ENCODE results near the gene JAZF1. TPM values are rescaled to one million over a fixed set of nuclear protein-coding genes. Genes with fewer than 3 reads are reported as not detected.
"Not testable (repeated sequence)": the region's sequence is repeated elsewhere in the genome, so short reads cannot be mapped to it uniquely, and the experiment has no call there.

The JAZF1 gene
- total and polyA plus RNA-seq, 4 donors: 5.2 to 16.5 (median 10.7) TPM

GRCh38 chr7:28017372-28017771 lies 163.2 kb downstream of the JAZF1 start:
- Histone ChIP-seq H3K27ac (ENCODE audit: low read depth in 1 of 2, low read length in 1 of 2) (no peak overlapping the region), H3K4me3 (no peak overlapping the region), H3K9ac (ENCODE audit: insufficient read depth in 1 of 2, low read length in 2 of 2) (no peak overlapping the region), H3K27me3 (ENCODE audit: control insufficient read depth in 3 of 3, insufficient read depth in 3 of 3, low read length in 2 of 3) (no peaks in the 10 kb centered on the region), H3K9me3 (ENCODE audit: control insufficient read depth in 4 of 4, insufficient read depth in 3 of 4, low read length in 3 of 4) (peaks cover 0 to 3% (median 0%) of the 10 kb centered on the region in 4 donors), H3K36me3 (ENCODE audit: control insufficient read depth in 4 of 4, insufficient read depth in 4 of 4, low read length in 4 of 4) (peaks cover 0 to 3% (median 0%) of the 10 kb centered on the region in 4 donors), H3K4me1 (ENCODE audit: control insufficient read depth in 5 of 5, insufficient read depth in 5 of 5, low read length in 5 of 5) (peaks cover 0 to 8% (median 4%) of the 10 kb centered on the region in 5 donors)
- DNase-seq (no peak), ATAC-seq (ENCODE audit: insufficient read depth, low FRiP score) (no peak)
- 81 to 90% methylated on average over 4 of the region's 4 CpGs for WGBS, 2 donors
- TF ChIP-seq, protein P1, sequence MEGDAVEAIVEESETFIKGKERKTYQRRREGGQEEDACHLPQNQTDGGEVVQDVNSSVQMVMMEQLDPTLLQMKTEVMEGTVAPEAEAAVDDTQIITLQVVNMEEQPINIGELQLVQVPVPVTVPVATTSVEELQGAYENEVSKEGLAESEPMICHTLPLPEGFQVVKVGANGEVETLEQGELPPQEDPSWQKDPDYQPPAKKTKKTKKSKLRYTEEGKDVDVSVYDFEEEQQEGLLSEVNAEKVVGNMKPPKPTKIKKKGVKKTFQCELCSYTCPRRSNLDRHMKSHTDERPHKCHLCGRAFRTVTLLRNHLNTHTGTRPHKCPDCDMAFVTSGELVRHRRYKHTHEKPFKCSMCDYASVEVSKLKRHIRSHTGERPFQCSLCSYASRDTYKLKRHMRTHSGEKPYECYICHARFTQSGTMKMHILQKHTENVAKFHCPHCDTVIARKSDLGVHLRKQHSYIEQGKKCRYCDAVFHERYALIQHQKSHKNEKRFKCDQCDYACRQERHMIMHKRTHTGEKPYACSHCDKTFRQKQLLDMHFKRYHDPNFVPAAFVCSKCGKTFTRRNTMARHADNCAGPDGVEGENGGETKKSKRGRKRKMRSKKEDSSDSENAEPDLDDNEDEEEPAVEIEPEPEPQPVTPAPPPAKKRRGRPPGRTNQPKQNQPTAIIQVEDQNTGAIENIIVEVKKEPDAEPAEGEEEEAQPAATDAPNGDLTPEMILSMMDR (IDR thresholded peaks at IDR 0.05; ENCODE audit: control extremely low read depth, extremely low read depth): no peak

GRCh38 chr7:28016297-28016696 lies 164.3 kb downstream of the JAZF1 start:
- H3K9me3 ChIP-seq (ENCODE audit: control insufficient read depth in 4 of 4, insufficient read depth in 3 of 4, low read length in 3 of 4): peaks cover 0 to 3% (median 0%) of the 10 kb centered on the region in 4 donors
- DNase-seq: no peak
- no peak overlapping the region for H3K4me3 ChIP-seq
- ATAC-seq (ENCODE audit: insufficient read depth, low FRiP score): no peak
- TF ChIP-seq, protein P1 (IDR thresholded peaks at IDR 0.05; ENCODE audit: control extremely low read depth, extremely low read depth): no peak
- WGBS, 2 donors: 88 to 89% methylated on average over 2 of the region's 2 CpGs
- H3K27ac ChIP-seq (ENCODE audit: low read depth in 1 of 2, low read length in 1 of 2): no peak overlapping the region
- H3K27me3 ChIP-seq (ENCODE audit: control insufficient read depth in 3 of 3, insufficient read depth in 3 of 3, low read length in 2 of 3): no peaks in the 10 kb centered on the region
- H3K9ac ChIP-seq (ENCODE audit: insufficient read depth in 1 of 2, low read length in 2 of 2): no peak overlapping the region
- peaks cover 0 to 9% (median 4%) of the 10 kb centered on the region in 5 donors for H3K4me1 ChIP-seq (ENCODE audit: control insufficient read depth in 5 of 5, insufficient read depth in 5 of 5, low read length in 5 of 5)
- peaks cover 0 to 3% (median 0%) of the 10 kb centered on the region in 4 donors for H3K36me3 ChIP-seq (ENCODE audit: control insufficient read depth in 4 of 4, insufficient read depth in 4 of 4, low read length in 4 of 4)

DNA sequence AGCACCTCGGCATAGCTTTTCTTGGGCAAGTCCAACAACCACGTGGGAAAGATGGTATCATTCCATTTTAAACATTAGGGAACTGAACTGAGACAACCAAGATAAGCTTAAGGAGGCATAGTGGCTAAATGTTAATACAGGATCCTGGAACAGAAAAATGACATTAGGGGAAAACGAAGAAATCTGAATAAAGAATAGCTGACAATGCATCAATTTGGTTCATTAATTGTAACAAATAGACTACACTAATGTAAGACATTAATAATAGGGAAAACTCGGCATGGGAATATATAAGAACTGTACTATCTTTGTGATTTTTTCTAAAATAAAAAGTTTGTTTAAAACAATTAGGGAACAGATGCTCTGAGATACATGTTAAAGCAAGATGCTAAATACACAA lies 165.4 kb downstream of the JAZF1 start:
- Histone ChIP-seq H3K27me3 (ENCODE audit: control insufficient read depth in 3 of 3, insufficient read depth in 3 of 3, low read length in 2 of 3) (no peaks in the 10 kb centered on the region), H3K36me3 (ENCODE audit: control insufficient read depth in 4 of 4, insufficient read depth in 4 of 4, low read length in 4 of 4) (peaks cover 0 to 3% (median 0%) of the 10 kb centered on the region in 4 donors), H3K4me1 (ENCODE audit: control insufficient read depth in 5 of 5, insufficient read depth in 5 of 5, low read length in 5 of 5) (peaks cover 0 to 9% (median 3%) of the 10 kb centered on the region in 5 donors), H3K9ac (ENCODE audit: insufficient read depth in 1 of 2, low read length in 2 of 2) (no peak overlapping the region), H3K27ac (ENCODE audit: low read depth in 1 of 2, low read length in 1 of 2) (no peak overlapping the region), H3K4me3 (no peak overlapping the region), H3K9me3 (ENCODE audit: control insufficient read depth in 4 of 4, insufficient read depth in 3 of 4, low read length in 3 of 4) (peaks cover 0 to 3% (median 0%) of the 10 kb centered on the region in 4 donors)
- 85 to 91% methylated on average over 4 of the region's 4 CpGs for WGBS, 2 donors
- ATAC-seq (ENCODE audit: insufficient read depth, low FRiP score): no peak
- TF ChIP-seq, protein P1 (IDR thresholded peaks at IDR 0.05; ENCODE audit: control extremely low read depth, extremely low read depth): no peak
- no peak for DNase-seq

DNA sequence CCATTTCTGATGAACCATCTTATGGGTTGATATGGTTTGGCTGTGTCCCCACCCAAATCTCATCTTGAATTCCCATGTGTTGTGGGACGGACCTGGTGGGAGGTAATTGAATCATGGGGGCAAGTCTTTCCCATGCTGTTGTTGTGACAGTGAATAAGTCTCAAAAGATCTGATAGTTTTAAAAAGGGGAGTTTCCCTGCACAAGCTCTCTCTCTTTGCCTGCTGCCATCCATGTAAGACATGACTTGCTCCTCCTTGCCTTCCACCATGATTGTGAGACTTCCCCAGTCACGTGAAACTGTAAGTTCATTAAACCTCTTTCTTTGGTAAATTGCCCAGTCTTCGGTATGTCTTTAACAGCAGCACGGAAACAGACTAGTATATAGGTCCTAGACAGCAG lies 166.3 kb downstream of the JAZF1 start:
- H3K27ac ChIP-seq (ENCODE audit: low read depth in 1 of 2, low read length in 1 of 2); H3K9me3 ChIP-seq (ENCODE audit: control insufficient read depth in 4 of 4, insufficient read depth in 3 of 4, low read length in 3 of 4); H3K4me1 ChIP-seq (ENCODE audit: control insufficient read depth in 5 of 5, insufficient read depth in 5 of 5, low read length in 5 of 5); H3K4me3 ChIP-seq; DNase-seq; H3K9ac ChIP-seq (ENCODE audit: insufficient read depth in 1 of 2, low read length in 2 of 2); H3K36me3 ChIP-seq (ENCODE audit: control insufficient read depth in 4 of 4, insufficient read depth in 4 of 4, low read length in 4 of 4); H3K27me3 ChIP-seq (ENCODE audit: control insufficient read depth in 3 of 3, insufficient read depth in 3 of 3, low read length in 2 of 3); ATAC-seq (ENCODE audit: insufficient read depth, low FRiP score): not testable (repeated sequence)
- WGBS, 2 donors: 96 to 98% methylated on average over 4 of the region's 4 CpGs

Measured in lung (tissue), 12 donors.